GM19025 (cell line): Measurements from ENCODE around the gene ARRDC3.
"Not testable (repeated sequence)": the region's sequence is repeated elsewhere in the genome, so short reads cannot be mapped to it uniquely, and the experiment has no call there.

Source experiments
- ATAC-seq: cut with Tn5 transposase; IDR thresholded peaks from one replicate; pipeline ENCODE4 v1.9.1; 2021; ENCODE audit warnings: mild to moderate bottlenecking, low read depth, moderate library complexity; ENCODE audit not compliant: unreplicated experiment

Gene ARRDC3

DNA sequence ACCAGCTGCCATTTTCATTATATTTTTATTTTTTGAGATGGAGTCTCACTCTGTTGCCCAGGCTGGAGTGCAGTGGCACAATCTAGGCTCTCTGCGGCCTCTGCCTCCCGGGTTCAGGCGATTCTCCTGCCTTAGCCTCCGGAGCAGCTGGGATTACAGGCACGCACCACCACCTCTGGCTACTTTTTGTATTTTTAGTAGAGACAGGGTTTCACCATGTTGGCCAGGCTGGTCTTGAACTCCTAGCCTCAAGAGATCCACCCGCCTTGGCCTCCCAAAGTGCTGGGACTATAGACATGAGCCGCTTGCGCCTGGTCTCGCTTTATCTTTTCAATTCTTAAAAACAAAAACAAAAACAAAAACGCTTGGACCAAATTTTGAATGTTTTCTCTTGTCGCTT is 2.5 kb upstream of the ARRDC3 start:
- ATAC-seq, result not testable (repeated sequence)

DNA sequence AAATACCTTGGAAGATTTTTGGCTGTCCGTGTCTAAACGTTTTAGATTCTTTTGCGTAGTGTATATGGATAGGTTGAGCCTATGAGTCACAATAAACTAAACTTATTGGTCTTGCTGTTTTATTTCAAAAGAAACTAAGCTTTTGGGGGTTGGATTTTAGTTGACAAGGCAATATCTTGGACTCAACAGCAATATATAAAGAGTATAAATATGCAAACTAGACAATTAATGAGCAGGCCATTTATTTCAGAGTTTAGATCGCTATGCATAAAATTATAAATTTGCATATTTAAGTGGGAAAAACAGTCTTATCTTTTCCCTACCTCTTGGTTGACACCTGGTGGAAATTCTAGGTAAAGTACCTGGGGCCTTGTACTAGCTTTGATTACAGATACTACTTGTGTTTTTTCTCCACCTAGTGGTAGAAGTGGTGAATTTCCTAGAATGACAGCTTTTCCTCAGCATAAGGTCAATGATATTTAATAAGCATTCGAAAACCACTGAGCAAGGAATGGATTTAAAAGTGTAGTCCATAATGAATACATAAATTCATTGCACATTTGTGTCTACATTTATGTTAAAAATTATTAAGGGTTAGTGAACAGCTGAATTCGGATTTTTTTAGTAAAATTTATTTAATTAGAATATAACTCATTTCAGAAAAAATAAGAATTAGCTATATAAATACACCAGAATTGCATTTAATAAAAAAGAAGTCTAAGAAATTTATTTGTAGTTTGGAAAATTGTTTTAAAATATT is 1.7 kb upstream of the ARRDC3 start:
- no peak for ATAC-seq

DNA sequence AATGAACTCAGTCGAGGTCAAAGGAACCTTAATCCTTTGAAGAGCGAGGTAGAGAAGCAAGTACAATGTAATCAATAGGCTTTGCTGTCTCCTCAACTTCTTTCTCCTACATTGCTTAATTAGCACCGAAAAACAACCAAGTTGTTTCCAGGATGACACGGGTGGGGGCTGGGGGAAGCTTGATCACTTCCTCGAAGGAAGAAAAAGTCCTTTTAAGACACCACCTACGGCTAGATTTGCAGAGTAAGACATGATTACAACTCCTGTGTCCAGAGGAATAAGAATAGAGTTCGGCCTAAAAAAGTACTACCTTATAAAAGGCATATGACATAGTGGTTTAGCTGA is 811 bp upstream of the ARRDC3 start:
- ATAC-seq, result no peak

DNA sequence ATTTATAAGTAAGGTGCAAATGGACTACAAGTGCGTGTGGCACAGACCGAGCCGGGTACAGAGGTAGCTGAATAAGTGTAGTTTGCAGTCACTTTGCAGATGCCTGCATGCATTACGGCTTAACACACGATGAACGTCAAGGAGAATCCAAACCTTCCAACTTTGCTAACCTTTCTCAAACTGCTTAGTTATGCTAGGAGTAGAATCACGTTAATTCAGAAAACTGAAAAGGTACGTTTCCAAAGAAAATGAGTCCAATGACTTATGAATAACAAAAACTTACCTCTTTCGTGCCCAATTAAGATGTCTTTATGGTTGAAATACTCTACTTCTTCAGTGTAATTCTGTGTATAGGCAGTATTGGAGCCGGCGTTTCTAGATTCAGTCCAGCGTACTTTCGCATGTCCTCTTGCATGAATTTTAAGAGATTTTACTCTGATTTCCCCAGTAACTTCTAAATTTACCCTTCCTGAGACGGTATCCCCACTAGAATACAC is 539 bp downstream of the ARRDC3 start:
- ATAC-seq, result no peak

DNA sequence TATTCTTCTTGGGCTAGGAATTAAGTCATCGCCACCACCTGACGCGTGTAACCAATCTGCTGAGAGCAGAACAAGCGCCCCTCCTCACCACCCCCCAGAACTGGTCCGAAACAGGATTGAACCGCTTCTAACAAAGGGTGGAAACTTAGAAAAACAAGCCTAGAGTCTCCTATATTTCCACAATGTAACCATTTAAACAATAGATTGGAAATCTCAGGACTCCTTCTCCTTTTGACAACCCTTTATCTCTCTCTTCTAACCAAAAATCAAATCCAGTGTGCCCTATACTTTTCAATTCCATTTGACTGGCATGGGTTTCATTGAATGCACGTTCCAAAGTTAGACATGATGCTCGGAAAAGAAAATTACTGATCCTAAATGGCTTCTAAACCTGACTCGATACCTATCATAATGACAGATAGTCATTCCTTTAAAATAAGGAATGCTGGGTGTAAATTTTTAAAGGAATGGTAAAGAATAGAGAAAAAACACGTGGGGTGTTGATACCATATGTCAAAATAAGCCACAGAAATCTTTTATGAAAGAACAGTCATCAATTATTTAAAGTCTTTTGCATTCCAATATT is 1.2 kb downstream of the ARRDC3 start:
- ATAC-seq, result no peak

GRCh38 chr5:91381239-91381773 is 1.8 kb downstream of the ARRDC3 start:
- ATAC-seq, result no peak

GRCh38 chr5:91380491-91381238 is 2.5 kb downstream of the ARRDC3 start:
- peak; percentile 43 for ATAC-seq

DNA sequence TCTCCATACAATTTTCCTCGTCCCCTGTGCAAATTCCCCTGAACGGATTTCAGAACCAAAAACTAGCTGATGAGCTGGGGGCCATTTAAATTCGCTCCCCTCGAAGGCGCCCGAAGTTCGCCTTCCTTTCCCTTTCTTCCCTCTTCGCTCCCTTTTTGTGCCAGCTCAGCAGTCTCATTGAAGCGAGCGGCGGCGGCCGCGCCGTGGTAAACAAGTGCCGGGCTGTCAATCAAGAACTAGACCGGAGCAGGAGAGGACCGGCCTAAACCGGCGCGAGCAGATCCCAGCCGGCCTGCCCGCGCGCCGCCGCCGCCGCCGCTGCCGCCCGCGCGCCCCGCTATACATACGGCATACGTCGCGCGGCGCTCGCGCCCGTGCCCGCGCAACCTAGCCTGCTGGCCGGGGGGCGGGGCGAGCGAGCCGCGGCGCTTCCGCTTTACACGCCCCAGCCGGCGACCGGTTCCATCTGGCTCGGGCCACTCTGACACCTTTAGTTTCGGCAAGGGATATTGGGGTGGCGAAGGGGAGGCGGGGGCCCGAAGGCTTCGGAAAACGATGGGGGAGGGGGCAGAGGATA is 3.1 kb downstream of the ARRDC3 start:
- peak; percentile 65 for ATAC-seq

- ATAC-seq, result no peak
Observed at GRCh38 chr5:91379246-91379913, 3.7 kb downstream of the ARRDC3 start.

DNA sequence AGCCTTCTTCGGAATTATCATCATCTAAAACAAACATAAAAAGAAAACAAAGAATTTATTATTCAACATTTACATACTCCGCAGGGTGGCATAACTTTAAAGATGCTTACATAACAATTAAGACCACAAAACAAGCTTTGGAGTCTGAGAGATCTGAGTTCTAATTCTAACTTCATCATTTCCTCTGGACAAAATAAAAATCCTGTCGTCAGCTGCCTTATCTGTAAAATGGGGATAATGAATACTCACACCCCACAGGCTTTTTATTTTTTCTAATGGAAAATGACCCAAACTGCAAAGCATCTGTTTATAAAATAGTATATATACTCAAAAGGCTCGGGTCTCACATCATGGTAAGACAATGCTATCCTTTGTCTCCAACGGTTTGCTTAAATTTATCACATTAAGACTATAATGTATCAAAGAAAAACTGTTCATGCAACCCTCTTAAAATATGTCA is 4.3 kb downstream of the ARRDC3 start:
- no peak for ATAC-seq

GRCh38 chr5:91374893-91375520 is 8.1 kb downstream of the ARRDC3 start:
- no peak for ATAC-seq

DNA sequence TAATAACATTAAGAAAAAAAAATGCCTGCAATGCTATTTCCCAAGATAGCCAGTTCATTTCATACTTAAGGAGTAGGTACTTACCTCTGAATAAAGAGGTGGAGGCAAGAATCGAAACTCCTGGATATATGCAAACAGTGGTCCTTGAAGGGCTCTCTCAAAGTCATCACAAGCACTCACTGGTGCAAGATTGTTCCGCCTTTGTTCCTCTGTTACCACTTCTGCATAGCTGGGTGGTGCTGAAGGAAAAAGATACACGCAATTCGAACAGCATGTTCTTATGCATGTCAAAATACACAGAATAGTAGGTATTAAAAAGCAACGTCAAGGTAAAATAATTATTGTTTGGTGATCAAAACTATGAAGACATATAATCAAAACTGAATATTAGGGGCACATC is 9.5 kb downstream of the ARRDC3 start:
- no peak for ATAC-seq

DNA sequence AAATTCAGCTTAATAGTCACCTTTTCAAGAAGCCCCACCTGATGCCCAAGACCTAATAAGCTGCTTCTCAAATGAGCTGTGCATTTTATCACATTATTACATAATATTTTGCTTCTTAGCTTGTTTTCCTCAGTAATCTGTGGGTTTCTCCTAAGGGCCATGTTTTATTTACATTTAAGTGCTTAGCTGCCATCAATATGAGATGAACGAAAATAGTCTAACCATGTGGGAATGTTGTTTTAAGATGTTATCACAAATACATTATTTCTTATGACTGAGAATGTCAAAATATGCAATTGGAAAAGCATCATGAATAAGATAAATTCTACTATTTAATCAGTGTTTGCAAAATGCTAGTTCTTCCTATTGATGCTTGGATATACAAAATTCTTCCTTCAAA is 10.1 kb downstream of the ARRDC3 start:
- ATAC-seq, result no peak

DNA sequence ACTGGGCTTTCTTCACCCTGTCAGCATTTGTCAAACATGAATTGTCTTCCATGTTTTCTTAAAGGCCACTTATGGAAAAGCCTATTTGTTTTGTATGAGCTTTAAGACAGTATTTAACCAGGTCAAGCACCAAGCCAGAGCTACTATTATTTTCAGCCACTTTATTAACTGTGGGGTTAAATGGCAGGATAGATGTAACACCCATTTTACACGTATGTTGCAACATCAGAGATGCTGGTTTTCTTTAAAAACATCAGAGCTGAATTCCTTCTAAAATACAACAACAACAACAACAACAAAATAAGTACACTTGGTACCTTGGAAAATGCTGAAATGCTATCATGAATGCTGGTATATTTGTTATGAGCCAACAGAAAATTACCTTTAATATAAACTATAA is 13.6 kb downstream of the ARRDC3 start:
- ATAC-seq, result no peak

- no peak for ATAC-seq
Observed at GRCh38 chr5:91367908-91368648, 15.0 kb downstream of the ARRDC3 start.

DNA sequence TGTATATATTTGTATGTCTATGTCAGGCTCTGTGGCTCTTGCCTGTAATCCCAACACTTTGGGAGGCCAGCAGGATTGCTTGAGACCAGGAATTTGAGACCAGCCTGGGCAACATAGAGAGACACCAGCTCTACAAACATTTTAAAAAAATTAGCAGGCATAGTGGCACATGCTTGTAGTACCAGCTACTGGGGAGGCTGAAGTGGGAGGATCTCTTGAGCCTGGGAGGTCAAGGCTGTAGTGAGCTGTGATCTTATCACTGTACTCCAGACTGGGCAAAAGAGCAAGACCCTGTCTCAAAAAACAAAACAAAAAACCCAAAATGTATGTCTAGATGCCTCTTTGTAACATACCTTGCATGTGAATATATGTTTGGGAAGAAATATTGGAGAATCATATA is 15.8 kb downstream of the ARRDC3 start:
- no peak for ATAC-seq

DNA sequence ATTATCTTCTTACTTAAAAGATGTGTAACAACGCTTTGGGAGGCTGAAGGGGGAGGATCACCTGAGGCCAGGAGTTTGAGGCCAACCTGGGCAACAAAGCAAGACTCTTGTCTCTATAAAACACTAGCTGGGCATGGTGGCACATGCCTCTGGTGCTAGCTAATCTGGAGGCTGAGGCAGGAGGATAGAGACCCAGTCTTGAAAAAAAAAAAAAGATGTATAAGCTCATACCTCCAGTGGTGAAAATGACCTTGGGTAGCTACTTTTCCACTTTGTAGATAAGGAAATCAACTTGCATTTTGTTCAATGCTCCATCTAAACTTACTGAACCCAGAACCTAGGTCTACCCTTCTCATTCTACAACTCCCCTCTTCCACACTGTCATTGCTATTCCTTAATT is 16.6 kb downstream of the ARRDC3 start:
- no peak for ATAC-seq

- no peak for ATAC-seq
Observed at GRCh38 chr5:91365498-91365897, 17.6 kb downstream of the ARRDC3 start.

DNA sequence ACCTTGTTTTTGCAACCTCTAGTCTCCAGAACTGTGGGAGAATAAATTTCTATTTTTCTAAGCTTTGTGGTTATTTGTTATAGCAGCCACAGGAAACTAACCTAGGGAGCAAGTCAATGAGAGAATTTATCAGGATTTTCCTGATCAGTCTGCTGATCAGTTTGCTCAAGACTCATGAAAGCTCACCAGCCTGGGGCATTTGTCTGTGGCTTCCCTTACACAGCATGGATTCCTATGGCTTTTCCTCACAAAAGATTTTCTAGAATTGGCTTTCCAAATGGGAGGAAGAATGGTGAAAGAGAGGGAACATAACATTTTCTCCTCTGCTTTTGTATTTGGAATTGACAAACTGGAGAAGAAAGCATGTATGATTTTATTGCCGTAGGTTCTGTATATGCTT is 20.2 kb downstream of the ARRDC3 start:
- no peak for ATAC-seq
